Kidney glomerular epithelial cell (primary cell): ENCODE results near the gene FER.
"Not testable (repeated sequence)": the region's sequence is repeated elsewhere in the genome, so short reads cannot be mapped to it uniquely, and the experiment has no call there.

Experiments
- DNase-seq: peaks from one replicate; lab custom pipeline; 2025; lab: John Stamatoyannopoulos, UW

The FER gene

GRCh38 chr5:108798513-108799265 is 51.0 kb downstream of the FER start:
- no peak for DNase-seq

DNA sequence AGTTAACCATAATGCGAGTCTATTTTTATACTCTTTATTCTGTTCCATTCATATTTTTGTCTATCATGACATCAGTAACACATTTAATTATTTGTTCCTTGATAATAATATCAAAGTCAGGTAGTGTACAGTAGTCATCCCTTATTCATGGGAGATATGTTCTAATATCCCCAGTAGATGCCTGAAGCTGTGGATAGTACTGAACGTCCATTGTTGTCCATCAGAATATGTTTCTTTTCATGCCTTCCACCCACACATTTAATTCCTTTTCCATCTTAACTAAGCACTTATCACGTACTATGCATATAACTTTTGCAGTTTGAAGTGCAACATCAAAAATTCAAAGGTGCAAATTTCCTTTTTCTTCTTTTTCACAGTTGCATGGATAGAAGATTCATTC is 53.6 kb downstream of the FER start:
- no peak for DNase-seq

- DNase-seq: peak; percentile 87
These were observed 54.1 kb downstream of the FER start for GRCh38 chr5:108801776-108802175.

DNA sequence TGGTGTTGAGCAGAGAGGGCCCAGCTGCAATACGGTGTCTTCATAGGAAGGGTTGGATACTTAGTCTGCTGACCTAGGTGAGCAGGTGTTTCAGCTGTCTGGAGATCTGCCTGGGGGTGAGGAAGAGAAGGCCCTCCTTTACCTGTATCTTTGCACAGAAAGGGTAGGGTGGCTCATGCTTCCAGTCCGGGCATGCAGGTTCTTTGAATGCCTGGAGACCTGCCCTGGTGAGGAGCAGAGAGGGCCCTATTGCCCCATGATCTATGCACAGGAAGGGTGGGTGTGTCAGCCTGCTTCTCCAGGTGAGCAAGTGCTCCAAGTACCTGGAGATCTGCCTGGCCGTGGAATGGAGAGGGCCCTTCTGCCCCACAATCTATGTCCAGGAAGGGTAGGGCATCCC is 63.0 kb downstream of the FER start:
- no peak for DNase-seq

DNA sequence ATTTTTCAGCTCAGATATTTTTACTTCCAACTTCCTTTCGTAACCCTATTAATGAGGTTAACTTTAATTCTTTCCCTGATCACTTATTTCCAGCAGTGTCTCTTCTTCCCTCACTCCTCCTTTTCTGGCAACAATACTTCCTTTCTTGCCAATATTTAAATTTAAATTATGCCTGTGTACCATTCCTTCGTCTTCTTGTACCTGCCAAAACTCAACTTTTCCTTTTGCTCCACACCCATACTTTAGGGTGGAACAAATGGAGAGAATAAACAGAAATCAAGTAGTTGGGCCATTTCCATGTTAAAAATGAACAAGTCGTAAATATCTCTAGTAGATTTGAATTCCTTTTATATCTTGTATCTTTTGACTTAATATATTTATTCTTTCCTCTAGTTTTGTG is 66.0 kb downstream of the FER start:
- DNase-seq: no peak

GRCh38 chr5:108814551-108814950 is 66.9 kb downstream of the FER start:
- no peak for DNase-seq

DNA sequence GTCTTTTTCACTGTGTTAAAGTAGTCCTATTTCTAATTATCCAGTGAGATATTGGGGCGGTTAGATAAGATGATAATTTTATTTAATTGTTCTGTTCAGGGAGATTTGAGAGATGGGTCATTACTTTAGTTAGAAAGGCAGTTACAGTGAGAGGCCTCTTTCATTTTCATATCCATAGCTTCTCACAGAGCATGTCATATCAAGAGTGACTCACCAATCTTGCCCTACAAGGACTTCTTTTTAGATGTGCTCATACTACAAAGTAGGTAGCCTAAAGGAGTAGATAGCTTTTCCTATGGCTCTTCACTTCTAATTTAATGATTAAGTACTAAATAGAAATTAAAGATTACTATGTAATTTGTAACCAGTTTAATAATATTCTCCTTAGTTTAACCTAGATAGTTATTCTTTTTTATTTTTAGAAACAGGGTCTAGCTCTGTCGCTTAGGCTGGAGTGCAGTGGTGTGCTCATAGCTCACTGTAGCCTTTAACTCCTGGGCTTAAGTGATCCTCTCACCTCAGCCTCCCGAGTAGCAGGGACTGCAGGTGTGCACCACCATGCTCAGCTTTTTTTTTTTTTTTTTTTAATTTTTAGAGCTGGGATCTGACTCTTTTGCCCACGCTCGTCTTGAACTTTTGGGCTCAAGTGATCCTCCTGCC is 71.0 kb downstream of the FER start:
- DNase-seq: peak; percentile 29

GRCh38 chr5:108820983-108821382 is 73.3 kb downstream of the FER start:
- DNase-seq: no peak

- no peak for DNase-seq
These were observed 74.7 kb downstream of the FER start for GRCh38 chr5:108822211-108822947.

- DNase-seq: no peak
These were observed 79.4 kb downstream of the FER start for GRCh38 chr5:108827131-108827530.

- no peak for DNase-seq
These were observed 83.1 kb downstream of the FER start for GRCh38 chr5:108830705-108831276.

- no peak for DNase-seq
These were observed 88.8 kb downstream of the FER start for GRCh38 chr5:108836492-108836891.

- DNase-seq: not testable (repeated sequence)
These were observed 94.7 kb downstream of the FER start for GRCh38 chr5:108842260-108842941.

- not testable (repeated sequence) for DNase-seq
These were observed 103.4 kb downstream of the FER start for GRCh38 chr5:108851129-108851528.

DNA sequence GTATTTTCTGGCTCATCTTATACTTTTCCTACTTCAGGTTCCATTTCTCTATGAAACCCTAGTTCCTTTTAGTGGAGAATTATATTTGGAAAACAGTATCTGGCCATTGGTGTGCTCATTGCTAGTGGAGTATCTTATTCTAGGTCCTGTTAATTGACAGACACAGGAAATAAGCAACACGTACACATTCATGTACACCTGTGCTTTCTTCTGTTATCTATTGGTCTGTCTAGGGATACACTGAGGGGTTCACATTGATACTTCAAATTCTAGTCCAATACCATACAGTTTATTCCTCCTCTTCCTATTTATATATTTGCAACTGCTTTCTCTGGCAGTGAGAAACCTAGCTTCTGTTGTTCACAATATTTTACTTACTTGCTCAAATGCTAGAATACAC is 110.2 kb downstream of the FER start:
- no peak for DNase-seq

- no peak for DNase-seq
These were observed 111.3 kb downstream of the FER start for GRCh38 chr5:108858959-108859358.

DNA sequence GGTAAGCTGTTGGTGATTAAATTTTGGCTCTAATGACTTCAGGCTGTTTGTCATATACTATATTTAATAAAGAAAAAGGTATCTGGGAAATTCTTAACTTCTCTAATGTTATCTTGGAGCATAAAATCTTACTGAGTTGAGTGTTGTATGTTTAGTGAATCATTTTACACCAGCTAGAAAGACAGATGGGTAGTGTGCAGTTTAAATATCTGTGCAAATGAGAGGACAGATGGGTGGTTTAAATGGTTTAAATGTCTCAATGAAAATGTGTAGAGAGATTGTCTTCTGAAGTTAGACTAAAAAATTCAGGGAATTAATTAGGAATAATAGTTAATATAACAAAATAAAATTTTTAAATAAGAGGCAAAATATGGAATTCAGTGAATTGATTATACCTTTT is 114.5 kb downstream of the FER start:
- no peak for DNase-seq

DNA sequence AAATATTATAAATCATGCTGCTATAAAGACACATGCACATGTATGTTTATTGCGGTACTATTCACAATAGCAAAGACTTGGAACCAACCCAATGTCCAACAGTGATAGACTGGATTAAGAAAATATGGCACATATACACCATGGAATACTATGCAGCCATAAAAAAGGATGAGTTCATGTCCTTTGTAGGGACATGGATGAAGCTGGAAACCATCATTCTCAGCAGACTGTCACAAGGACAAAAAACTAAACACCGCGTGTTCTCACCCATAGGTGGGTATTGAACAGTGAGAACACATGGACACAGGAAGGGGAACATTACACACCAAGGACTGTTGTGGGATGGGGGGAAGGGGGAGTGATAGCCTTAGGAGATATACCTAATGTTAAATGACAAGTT is 118.4 kb downstream of the FER start:
- DNase-seq: not testable (repeated sequence)

DNA sequence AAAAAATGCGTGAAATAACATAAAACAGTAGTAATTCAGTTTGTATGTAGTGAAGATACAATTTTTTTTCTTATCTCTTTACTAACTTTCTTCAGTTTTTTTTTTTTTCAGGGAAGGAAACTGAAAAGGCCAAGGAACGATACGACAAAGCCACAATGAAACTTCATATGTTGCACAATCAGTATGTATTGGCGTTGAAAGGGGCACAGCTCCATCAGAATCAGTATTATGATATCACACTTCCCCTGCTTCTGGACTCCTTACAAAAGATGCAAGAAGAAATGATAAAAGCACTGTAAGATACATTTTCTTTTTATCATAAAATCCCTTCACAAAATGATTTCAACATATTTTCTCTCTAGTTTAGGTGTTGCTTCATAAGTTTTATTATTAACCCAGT is 120.0 kb downstream of the FER start:
- no peak for DNase-seq

GRCh38 chr5:108869066-108869465 is 121.4 kb downstream of the FER start:
- DNase-seq: no peak

DNA sequence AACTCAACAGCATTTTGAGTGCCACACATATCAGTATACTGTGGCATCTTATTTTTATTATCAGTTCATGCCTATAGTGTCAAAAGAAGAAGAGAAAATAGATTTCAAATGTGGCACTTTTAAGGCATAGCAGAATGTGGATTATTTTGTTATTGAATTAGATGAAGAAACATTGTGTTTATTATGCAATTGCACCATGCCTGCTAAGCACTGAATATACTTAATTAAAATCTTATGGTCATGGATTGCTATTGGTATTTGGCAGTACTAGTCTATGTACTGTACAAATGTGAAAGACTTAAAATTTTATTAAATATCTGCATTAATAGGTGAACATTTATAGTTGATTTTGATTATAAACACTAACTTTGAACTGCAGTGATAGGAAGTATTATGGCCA is 128.8 kb downstream of the FER start:
- no peak for DNase-seq

DNA sequence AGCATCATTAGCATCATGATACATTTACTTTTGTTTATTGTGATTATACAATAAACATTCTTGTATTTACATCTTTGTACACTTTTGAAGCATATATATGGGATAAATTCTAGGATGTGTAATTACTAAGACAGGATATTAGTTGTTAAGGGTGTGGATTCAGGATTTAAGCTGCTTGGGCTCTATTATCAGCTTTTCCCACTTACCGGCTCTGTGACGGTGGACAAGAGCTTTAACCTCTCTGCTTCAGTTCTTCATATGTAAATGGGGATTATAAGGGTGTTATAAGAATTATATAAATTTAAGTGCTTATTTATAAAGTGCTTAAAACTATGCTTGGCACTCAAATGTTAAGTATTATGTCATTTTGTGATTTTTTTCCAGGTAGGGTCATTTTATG is 131.1 kb downstream of the FER start:
- DNase-seq: no peak
